Lung (tissue), 12 donors: ENCODE data around the gene RAB33A. TPM values are rescaled to one million over a fixed set of nuclear protein-coding genes. Genes with fewer than 3 reads are reported as not detected.
"Not testable (repeated sequence)": the region's sequence is repeated elsewhere in the genome, so short reads cannot be mapped to it uniquely, and the experiment has no call there.

Source experiments
- ATAC-seq: fragments of 200-7000 bp; cut with Tn5 transposase; one replicate; pipeline ENCODE4 v1.9.1; 2020; ENCODE audit warnings: moderate number of reproducible peaks; ENCODE audit not compliant: insufficient read depth, low FRiP score
- DNase-seq, 3 donors: peaks; one replicate each; pipeline ENCODE4 v3.0.0-alpha.2; 2013 to 2017
- H3K27ac ChIP-seq, 2 donors: one replicate each; pipeline ENCODE4 v1.5.1; 2013; ENCODE audit warnings: mild to moderate bottlenecking in 2 of 2, moderate library complexity in 2 of 2, control low read depth in 1 of 2, inconsistent platforms in 1 of 2, low read depth in 1 of 2, low read length in 1 of 2
- H3K27me3 ChIP-seq, 3 donors: one replicate each; pipeline ENCODE4 v1.5.1; 2013; ENCODE audit warnings: low read length in 2 of 3; ENCODE audit not compliant: control insufficient read depth in 3 of 3, insufficient read depth in 3 of 3
- H3K36me3 ChIP-seq, 4 donors: one replicate each; pipeline ENCODE4 v1.5.1; 2013; ENCODE audit warnings: low read length in 4 of 4, mild to moderate bottlenecking in 1 of 4, moderate library complexity in 1 of 4; ENCODE audit not compliant: control insufficient read depth in 4 of 4, insufficient read depth in 4 of 4
- H3K4me1 ChIP-seq, 5 donors: one replicate each; pipeline ENCODE4 v1.5.1; 2013; ENCODE audit warnings: low read length in 5 of 5, mild to moderate bottlenecking in 2 of 5, moderate library complexity in 1 of 5; ENCODE audit not compliant: control insufficient read depth in 5 of 5, insufficient read depth in 5 of 5
- H3K4me3 ChIP-seq: one replicate; pipeline ENCODE4 v1.5.1; 2013; ENCODE audit warnings: mild to moderate bottlenecking, control low read depth, moderate library complexity
- H3K9ac ChIP-seq, 2 donors: one replicate each; pipeline ENCODE4 v1.5.1; 2013; ENCODE audit warnings: low read length in 2 of 2, control low read depth in 1 of 2; ENCODE audit not compliant: insufficient read depth in 1 of 2
- H3K9me3 ChIP-seq, 4 donors: one replicate each; pipeline ENCODE4 v1.5.1; 2013; ENCODE audit warnings: low read length in 3 of 4, mild to moderate bottlenecking in 1 of 4, moderate library complexity in 1 of 4; ENCODE audit not compliant: control insufficient read depth in 4 of 4, insufficient read depth in 3 of 4
- CTCF ChIP-seq: IDR thresholded peaks from 2 replicates; pipeline ENCODE4 v1.5.1; 2012; ENCODE audit warnings: mild to moderate bottlenecking; ENCODE audit errors: control extremely low read depth, extremely low read depth
- WGBS, 2 donors: extraction: QIAGEN DNeasy Blood & Tissue Kit; methylation state at CpG; one replicate each; pipeline ENCODE4 v1.1.7; 2013; 5-methylcytosine and 5-hydroxymethylcytosine counted together
- polyA plus RNA-seq, 2 donors: library from polyadenylated mRNA; stranded (reverse); fragments of 200-250 nt; gene quantifications; one replicate each; pipeline ENCODE4 v1.2.1, GENCODE V29; 2013
- total RNA-seq, 2 donors: library from RNA; depleted of rRNA in 1 of 2; stranded (reverse); fragments of >200 nt in 1 of 2; gene quantifications; one replicate each; pipeline ENCODE4 v1.2.1, GENCODE V29; 2014 to 2021
- donor health status: control.
- donor health status: control.
- donor health status: Bipolar disorder and iron deficiency.
- donor health status: healthy.
- donor health status: DM: yes; HTN: yes; CAD: no.

RAB33A gene
- total and polyA plus RNA-seq, 4 donors, result 0.37 to 10.0 (median 1.4) TPM

- H3K9ac ChIP-seq, result no peak overlapping the region
- peaks cover 0 to 5% (median 0%) of the 10 kb centered on the region in 4 donors for H3K36me3 ChIP-seq
- no peak for TF ChIP-seq CTCF
- WGBS, 2 donors, result 62 to 76% methylated on average over 2 of the region's 2 CpGs
- no peak overlapping the region for H3K27ac ChIP-seq
- H3K27me3 ChIP-seq, result peaks cover 0 to 6% (median 0%) of the 10 kb centered on the region in 3 donors
- H3K9me3 ChIP-seq, result no peaks in the 10 kb centered on the region
- peak in 1 of 3 donors; percentile 58 for DNase-seq
- ATAC-seq, result peak; percentile 41
- no peaks in the 10 kb centered on the region for H3K4me1 ChIP-seq
- no peak overlapping the region for H3K4me3 ChIP-seq
These were observed 53.0 kb downstream of the RAB33A start for GRCh38 chrX:130224810-130225209.

GRCh38 chrX:130228871-130229270 lies 57.1 kb downstream of the RAB33A start:
- ATAC-seq, result no peak
- DNase-seq, result no peak
- H3K4me1 ChIP-seq, result no peaks in the 10 kb centered on the region
- H3K9ac ChIP-seq, result no peak overlapping the region
- H3K9me3 ChIP-seq, result no peaks in the 10 kb centered on the region
- 70 to 91% methylated on average over 2 of the region's 2 CpGs for WGBS, 2 donors
- no peak for TF ChIP-seq CTCF
- H3K36me3 ChIP-seq, result peaks cover 0 to 5% (median 0%) of the 10 kb centered on the region in 4 donors
- no peak overlapping the region for H3K4me3 ChIP-seq
- no peak overlapping the region for H3K27ac ChIP-seq
- peaks cover 0 to 6% (median 3%) of the 10 kb centered on the region in 3 donors for H3K27me3 ChIP-seq

GRCh38 chrX:130231184-130231583 lies 59.4 kb downstream of the RAB33A start:
- H3K9ac ChIP-seq, H3K9me3 ChIP-seq, H3K4me3 ChIP-seq, ATAC-seq, H3K27me3 ChIP-seq, H3K4me1 ChIP-seq, DNase-seq, H3K36me3 ChIP-seq, H3K27ac ChIP-seq: not testable (repeated sequence)
- WGBS, 2 donors, result 84 to 97% methylated on average over 4 of the region's 4 CpGs

Other genes with a start within 250 kb of the RAB33A start
- 10 to 100 TPM; 10.9 to 11.8 TPM for gene BCORL1, start 189.3 kb upstream of the RAB33A start, total RNA-seq
- gene BCORL1, start 189.3 kb upstream of the RAB33A start, polyA plus RNA-seq, result 1 to 10 TPM; 2.3 to 3.2 TPM
- 10 to 100 TPM; 12.6 to 20.2 TPM for gene ELF4, start 61.5 kb upstream of the RAB33A start, total RNA-seq
- gene ELF4, start 61.5 kb upstream of the RAB33A start, polyA plus RNA-seq, result 10 to 100 TPM in 1 of 2 donors, 1 to 10 TPM in 1; 5.9 to 24.5 TPM
- 10 to 100 TPM; 14.4 to 35.8 TPM for gene AIFM1, start 6.1 kb upstream of the RAB33A start, total RNA-seq
- gene AIFM1, start 6.1 kb upstream of the RAB33A start, polyA plus RNA-seq, result 10 to 100 TPM; 27.8 to 34.6 TPM
- gene ZNF280C, start 96.9 kb downstream of the RAB33A start, total RNA-seq, result 1 to 10 TPM; 3.4 to 7.3 TPM
- 1 to 10 TPM; 1.2 to 1.7 TPM for gene ZNF280C, start 96.9 kb downstream of the RAB33A start, polyA plus RNA-seq
- 10 to 100 TPM; 14.4 to 25.5 TPM for gene SLC25A14, start 168.0 kb downstream of the RAB33A start, total RNA-seq
- gene SLC25A14, start 168.0 kb downstream of the RAB33A start, polyA plus RNA-seq, result 10 to 100 TPM in 1 of 2 donors, 1 to 10 TPM in 1; 8.7 to 15.5 TPM
- gene GPR119, start 213.7 kb downstream of the RAB33A start, total RNA-seq, result not detected
- not detected for gene GPR119, start 213.7 kb downstream of the RAB33A start, polyA plus RNA-seq
- 10 to 100 TPM; 15.0 to 19.7 TPM for gene RBMX2, start 230.0 kb downstream of the RAB33A start, total RNA-seq
- 10 to 100 TPM; 12.1 to 18.3 TPM for gene RBMX2, start 230.0 kb downstream of the RAB33A start, polyA plus RNA-seq